Neural cell (in vitro differentiated cells): ENCODE data around the gene ZNRF1. TPM values are rescaled to one million over a fixed set of nuclear protein-coding genes. Genes with fewer than 3 reads are reported as not detected.
"Not testable (repeated sequence)": the region's sequence is repeated elsewhere in the genome, so short reads cannot be mapped to it uniquely, and the experiment has no call there.

Source experiments
- H2AFZ ChIP-seq: fragments of 200-600, 300-800 bp; sonication (generic), shearing (Covaris generic); 2 replicates; pipeline ENCODE4 v1.6.0; 2014; ENCODE audit warnings: low read depth, mild to moderate bottlenecking, antibody characterized with exemption, low read length, moderate library complexity
- H3F3A ChIP-seq: fragments of 200-600 bp; shearing (Covaris generic); 2 replicates; pipeline ENCODE4 v1.6.1; 2016; ENCODE audit warnings: mild to moderate bottlenecking, moderate library complexity, mixed read lengths, antibody characterized with exemption, low read length; ENCODE audit not compliant: insufficient read depth, poor library complexity, severe bottlenecking
- H3K27ac ChIP-seq: fragments of 200-600, 300-800 bp; sonication (generic), shearing (Covaris generic); 2 replicates; pipeline ENCODE4 v1.5.1; 2014; ENCODE audit warnings: mild to moderate bottlenecking, low read length, moderate library complexity
- H3K27me3 ChIP-seq: fragments of 300-800, 200-600 bp; sonication (generic), shearing (Covaris generic); 2 replicates; pipeline ENCODE4 v1.6.0; 2014; ENCODE audit warnings: mild to moderate bottlenecking, low read depth, low read length, moderate library complexity; ENCODE audit not compliant: insufficient read depth
- H3K36me3 ChIP-seq: fragments of 300-800, 200-600 bp; sonication (generic), shearing (Covaris generic); 2 replicates; pipeline ENCODE4 v1.5.1; 2014; ENCODE audit warnings: mild to moderate bottlenecking, antibody characterized with exemption, low read length, moderate library complexity; ENCODE audit not compliant: insufficient read depth
- H3K4me2 ChIP-seq: fragments of 300-800, 200-600 bp; sonication (generic), shearing (Covaris generic); 2 replicates; pipeline ENCODE4 v1.6.0; 2014; ENCODE audit warnings: mild to moderate bottlenecking, low read length
- H3K4me3 ChIP-seq: fragments of 300-800, 200-600 bp; sonication (generic), shearing (Covaris generic); 2 replicates; pipeline ENCODE4 v1.5.1; 2014; ENCODE audit warnings: mild to moderate bottlenecking, low read length, moderate library complexity
- H3K79me2 ChIP-seq: fragments of 200-600 bp; shearing (Covaris generic); replicated peaks from 2 replicates; pipeline ENCODE4 v1.6.0; 2014; ENCODE audit warnings: mild to moderate bottlenecking, low read length, moderate library complexity; ENCODE audit not compliant: insufficient read depth
- H3K9ac ChIP-seq: fragments of 300-800, 200-600 bp; sonication (generic), shearing (Covaris generic); 2 replicates; pipeline ENCODE4 v1.6.1; 2016; ENCODE audit warnings: mild to moderate bottlenecking, low read length, mixed read lengths
- H3K9me2 ChIP-seq: fragments of 200-600 bp; shearing (Covaris generic); 2 replicates; pipeline ENCODE4 v1.6.1; 2016; ENCODE audit warnings: mild to moderate bottlenecking, low read length, mixed read lengths; ENCODE audit not compliant: insufficient read depth
- H3K9me3 ChIP-seq: fragments of 200-600, 300-800 bp; sonication (generic), shearing (Covaris generic); 2 replicates; pipeline ENCODE4 v1.6.1; 2016; ENCODE audit warnings: mild to moderate bottlenecking, mixed run types, low read length, moderate library complexity, mixed read lengths
- H4K20me1 ChIP-seq: fragments of 200-600 bp; shearing (Covaris generic); 2 replicates; pipeline ENCODE4 v1.6.1; 2016; ENCODE audit warnings: mild to moderate bottlenecking, mixed run types; ENCODE audit not compliant: insufficient read depth
- EP300 ChIP-seq: fragments of 450-650 bp; conservative IDR thresholded peaks from 2 replicates; pipeline ENCODE4 v1.6.1; 2014; ENCODE audit warnings: antibody characterized with exemption, mild to moderate bottlenecking, moderate library complexity; ENCODE audit not compliant: poor library complexity, severe bottlenecking
- EZH2 ChIP-seq: fragments of 200-600, 300-800 bp; shearing (Covaris generic), sonication (generic); IDR thresholded peaks from 2 replicates; pipeline ENCODE4 v1.6.1; 2014; ENCODE audit warnings: antibody characterized with exemption, low read length, borderline replicate concordance, mild to moderate bottlenecking; ENCODE audit not compliant: insufficient read depth, poor library complexity, severe bottlenecking
- MXI1 ChIP-seq: fragments of 450-650 bp; conservative IDR thresholded peaks from 2 replicates; pipeline ENCODE4 v1.6.1; 2014; ENCODE audit warnings: antibody characterized with exemption, mild to moderate bottlenecking; ENCODE audit not compliant: poor library complexity, severe bottlenecking
- POLR2AphosphoS5 ChIP-seq: IDR thresholded peaks from 2 replicates; pipeline ENCODE4 v1.6.1; 2012
- RAD21 ChIP-seq: fragments of 450-650 bp; conservative IDR thresholded peaks from 2 replicates; pipeline ENCODE4 v1.6.1; 2014; ENCODE audit warnings: antibody characterized with exemption, mild to moderate bottlenecking, moderate library complexity
- SMC3 ChIP-seq: fragments of 450-650 bp; conservative IDR thresholded peaks from 2 replicates; pipeline ENCODE4 v1.6.1; 2014; ENCODE audit warnings: antibody characterized with exemption, mild to moderate bottlenecking, moderate library complexity; ENCODE audit not compliant: poor library complexity
- TAF1 ChIP-seq: IDR thresholded peaks from 2 replicates; pipeline ENCODE4 v1.6.1; 2012; ENCODE audit warnings: low read depth
- polyA plus RNA-seq: library from polyadenylated mRNA; depleted of rRNA; stranded (reverse); fragments of >200 nt; gene quantifications from 2 replicates; pipeline ENCODE4 v1.2.3, GENCODE V29; 2014
- TF ChIP-seq, protein P1 (sequence below): fragments of 450-650 bp; IDR thresholded peaks from 2 replicates; pipeline ENCODE4 v1.5.1; 2014; ENCODE audit warnings: antibody characterized with exemption, mild to moderate bottlenecking, moderate library complexity; ENCODE audit not compliant: poor library complexity, severe bottlenecking
- TF ChIP-seq, protein P2 (sequence below): IDR thresholded peaks from 2 replicates; pipeline ENCODE4 v1.6.1; 2012; ENCODE audit warnings: borderline replicate concordance

The ZNRF1 gene
- polyA plus RNA-seq, 1 donor from 2014 or later: 31.6 TPM

DNA sequence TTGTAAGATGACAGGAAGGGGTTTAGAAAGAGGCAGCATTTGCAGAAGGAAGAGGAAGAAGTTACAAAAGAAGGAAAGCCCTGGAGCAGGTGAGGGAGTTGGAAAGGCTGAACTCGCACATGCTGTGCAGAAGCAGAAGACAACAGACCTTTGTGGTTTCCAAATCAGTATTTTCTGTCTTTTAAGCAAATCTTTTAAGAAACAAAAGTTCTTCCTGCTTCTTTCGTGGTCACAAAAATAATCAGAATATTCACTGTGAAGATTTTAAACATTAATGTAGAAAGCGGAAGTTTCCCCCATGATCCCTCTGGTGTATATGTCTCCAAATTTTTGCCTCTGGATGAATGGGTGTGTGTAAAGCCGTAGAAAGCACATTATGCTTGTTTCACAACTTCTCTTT, 25.8 kb downstream of the ZNRF1 start:
- Histone ChIP-seq H3K4me2 (no peak overlapping the region), H3K36me3 (no peaks in the 10 kb centered on the region), H3K4me3 (no peak overlapping the region), H3K9ac (no peak overlapping the region), H2AFZ (no peak overlapping the region), H3K27me3 (no peaks in the 10 kb centered on the region), H3K9me2 (no peaks in the 10 kb centered on the region), H3K27ac (no peak overlapping the region), H4K20me1 (peaks cover 5% of the 10 kb centered on the region), H3F3A (no peaks in the 10 kb centered on the region), H3K9me3 (peaks cover 6% of the 10 kb centered on the region), H3K79me2 (peaks cover 61% of the 10 kb centered on the region)
- no peak for TF ChIP-seq EP300
- TF ChIP-seq POLR2AphosphoS5: no peak
- no peak for TF ChIP-seq EZH2
- TF ChIP-seq RAD21: no peak
- no peak for TF ChIP-seq SMC3
- TF ChIP-seq, protein P1, sequence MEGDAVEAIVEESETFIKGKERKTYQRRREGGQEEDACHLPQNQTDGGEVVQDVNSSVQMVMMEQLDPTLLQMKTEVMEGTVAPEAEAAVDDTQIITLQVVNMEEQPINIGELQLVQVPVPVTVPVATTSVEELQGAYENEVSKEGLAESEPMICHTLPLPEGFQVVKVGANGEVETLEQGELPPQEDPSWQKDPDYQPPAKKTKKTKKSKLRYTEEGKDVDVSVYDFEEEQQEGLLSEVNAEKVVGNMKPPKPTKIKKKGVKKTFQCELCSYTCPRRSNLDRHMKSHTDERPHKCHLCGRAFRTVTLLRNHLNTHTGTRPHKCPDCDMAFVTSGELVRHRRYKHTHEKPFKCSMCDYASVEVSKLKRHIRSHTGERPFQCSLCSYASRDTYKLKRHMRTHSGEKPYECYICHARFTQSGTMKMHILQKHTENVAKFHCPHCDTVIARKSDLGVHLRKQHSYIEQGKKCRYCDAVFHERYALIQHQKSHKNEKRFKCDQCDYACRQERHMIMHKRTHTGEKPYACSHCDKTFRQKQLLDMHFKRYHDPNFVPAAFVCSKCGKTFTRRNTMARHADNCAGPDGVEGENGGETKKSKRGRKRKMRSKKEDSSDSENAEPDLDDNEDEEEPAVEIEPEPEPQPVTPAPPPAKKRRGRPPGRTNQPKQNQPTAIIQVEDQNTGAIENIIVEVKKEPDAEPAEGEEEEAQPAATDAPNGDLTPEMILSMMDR: no peak
- TF ChIP-seq, protein P2, sequence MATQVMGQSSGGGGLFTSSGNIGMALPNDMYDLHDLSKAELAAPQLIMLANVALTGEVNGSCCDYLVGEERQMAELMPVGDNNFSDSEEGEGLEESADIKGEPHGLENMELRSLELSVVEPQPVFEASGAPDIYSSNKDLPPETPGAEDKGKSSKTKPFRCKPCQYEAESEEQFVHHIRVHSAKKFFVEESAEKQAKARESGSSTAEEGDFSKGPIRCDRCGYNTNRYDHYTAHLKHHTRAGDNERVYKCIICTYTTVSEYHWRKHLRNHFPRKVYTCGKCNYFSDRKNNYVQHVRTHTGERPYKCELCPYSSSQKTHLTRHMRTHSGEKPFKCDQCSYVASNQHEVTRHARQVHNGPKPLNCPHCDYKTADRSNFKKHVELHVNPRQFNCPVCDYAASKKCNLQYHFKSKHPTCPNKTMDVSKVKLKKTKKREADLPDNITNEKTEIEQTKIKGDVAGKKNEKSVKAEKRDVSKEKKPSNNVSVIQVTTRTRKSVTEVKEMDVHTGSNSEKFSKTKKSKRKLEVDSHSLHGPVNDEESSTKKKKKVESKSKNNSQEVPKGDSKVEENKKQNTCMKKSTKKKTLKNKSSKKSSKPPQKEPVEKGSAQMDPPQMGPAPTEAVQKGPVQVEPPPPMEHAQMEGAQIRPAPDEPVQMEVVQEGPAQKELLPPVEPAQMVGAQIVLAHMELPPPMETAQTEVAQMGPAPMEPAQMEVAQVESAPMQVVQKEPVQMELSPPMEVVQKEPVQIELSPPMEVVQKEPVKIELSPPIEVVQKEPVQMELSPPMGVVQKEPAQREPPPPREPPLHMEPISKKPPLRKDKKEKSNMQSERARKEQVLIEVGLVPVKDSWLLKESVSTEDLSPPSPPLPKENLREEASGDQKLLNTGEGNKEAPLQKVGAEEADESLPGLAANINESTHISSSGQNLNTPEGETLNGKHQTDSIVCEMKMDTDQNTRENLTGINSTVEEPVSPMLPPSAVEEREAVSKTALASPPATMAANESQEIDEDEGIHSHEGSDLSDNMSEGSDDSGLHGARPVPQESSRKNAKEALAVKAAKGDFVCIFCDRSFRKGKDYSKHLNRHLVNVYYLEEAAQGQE: no peak
- no peak for TF ChIP-seq TAF1
- no peak for TF ChIP-seq MXI1

DNA sequence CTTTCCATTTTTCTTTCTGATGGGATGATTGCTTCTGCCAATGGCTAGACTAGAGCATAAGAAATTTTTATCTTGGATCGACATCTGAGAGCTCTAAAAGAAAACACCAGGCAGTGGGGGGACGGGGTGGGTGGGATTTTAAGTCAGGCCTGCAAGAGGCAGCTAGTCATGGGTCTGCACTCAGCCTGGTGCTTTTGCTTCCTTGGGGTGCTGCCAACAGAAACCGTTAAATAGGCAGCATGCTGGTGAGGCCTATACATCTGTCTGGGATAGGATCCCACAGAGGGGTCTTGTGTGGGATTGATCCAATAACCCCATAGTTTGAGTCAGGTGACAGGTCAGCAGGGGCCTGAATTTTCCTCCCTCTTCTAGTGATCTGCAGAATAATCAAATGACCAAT, 26.9 kb downstream of the ZNRF1 start:
- Histone ChIP-seq H3K4me2 (no peak overlapping the region), H3K9me2 (no peaks in the 10 kb centered on the region), H4K20me1 (peaks cover 5% of the 10 kb centered on the region), H2AFZ (no peak overlapping the region), H3K79me2 (peaks cover 62% of the 10 kb centered on the region), H3K4me3 (no peak overlapping the region), H3K36me3 (no peaks in the 10 kb centered on the region), H3K27ac (no peak overlapping the region), H3F3A (no peaks in the 10 kb centered on the region), H3K27me3 (no peaks in the 10 kb centered on the region), H3K9ac (no peak overlapping the region), H3K9me3 (peaks cover 6% of the 10 kb centered on the region)
- TF ChIP-seq POLR2AphosphoS5 (no peak), RAD21 (no peak), TAF1 (no peak), EZH2 (no peak)
- TF ChIP-seq, protein P1: no peak

DNA sequence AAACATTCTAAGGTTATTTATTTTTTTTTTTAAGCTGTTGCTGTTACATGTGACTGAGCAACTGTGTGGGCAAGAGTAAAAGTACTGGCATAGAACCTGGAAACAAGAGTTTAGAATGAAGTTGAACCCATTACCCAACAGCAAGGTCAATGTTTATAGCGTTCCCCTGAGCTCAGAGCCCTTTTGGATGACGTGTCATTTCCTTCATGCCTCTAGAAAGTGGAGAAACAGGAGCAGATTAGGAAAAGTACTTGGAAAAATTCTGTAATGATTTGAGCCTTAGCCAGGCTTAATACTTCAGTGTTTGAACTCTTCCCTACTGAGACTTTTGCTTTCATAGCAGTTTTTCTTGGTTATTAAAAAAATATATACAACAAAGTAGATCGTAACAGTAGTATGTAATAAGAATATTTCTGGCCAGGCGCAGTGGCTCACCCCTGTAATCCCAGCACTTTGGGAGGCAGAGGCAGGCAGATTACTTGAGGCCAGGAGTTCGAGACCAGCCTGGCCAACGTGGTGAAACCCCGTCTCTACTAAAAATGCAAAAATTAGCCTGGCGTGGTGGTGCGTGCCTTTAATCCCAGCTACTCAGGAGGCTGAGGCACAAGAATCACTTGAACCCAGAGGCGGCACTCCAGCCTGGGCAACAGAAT, 27.5 kb downstream of the ZNRF1 start:
- H3K9ac ChIP-seq, H3K4me3 ChIP-seq, H3K9me3 ChIP-seq, H3F3A ChIP-seq, H3K4me2 ChIP-seq, H2AFZ ChIP-seq, H4K20me1 ChIP-seq, H3K27ac ChIP-seq, H3K9me2 ChIP-seq, H3K36me3 ChIP-seq, H3K27me3 ChIP-seq: not testable (repeated sequence)
- peaks cover 62% of the 10 kb centered on the region for H3K79me2 ChIP-seq
